WTC11 (cell line): Measurements from ENCODE around the gene FAM181A. TPM values are rescaled to one million over a fixed set of nuclear protein-coding genes. Genes with fewer than 3 reads are reported as not detected.
A peak's percentile ranks its signal among the peaks of the same experiment; 100 is the strongest.

Experiments used
- ATAC-seq: fragments of 200-7000 bp; cut with Tn5 transposase; 2 replicates; pipeline ENCODE4 v1.10.0; 2021; ENCODE audit warnings: mild to moderate bottlenecking, moderate library complexity
- CTCF ChIA-PET: fragments of 300-600 bp; sonication (Branson Sonifier 250); formaldehyde crosslinking; loops from one replicate; lab custom pipeline; 2021; ENCODE audit warnings: antibody characterized with exemption; lab: Charles Lee
- POLR2A ChIA-PET: fragments of 350-600 bp; sonication (Branson Sonifier 250); formaldehyde crosslinking; loops from one replicate; lab custom pipeline; 2021; ENCODE audit warnings: antibody characterized with exemption; lab: Charles Lee
- DNase-seq: peaks from one replicate; pipeline ENCODE4 v3.0.0; 2021; ENCODE audit warnings: low spot score
- H3K27ac Mint-ChIP-seq: 2 replicates; pipeline ENCODE4 v1.8.0; 2021; ENCODE audit warnings: mixed read lengths
- H3K27me3 Mint-ChIP-seq: 2 replicates; pipeline ENCODE4 v1.8.0; 2021; ENCODE audit warnings: low read depth, mild to moderate bottlenecking, moderate library complexity, mixed read lengths
- H3K36me3 Mint-ChIP-seq: 2 replicates; pipeline ENCODE4 v1.8.0; 2021; ENCODE audit warnings: mixed read lengths
- H3K4me1 Mint-ChIP-seq: 2 replicates; pipeline ENCODE4 v1.8.0; 2022; ENCODE audit warnings: mixed read lengths
- H3K4me3 Mint-ChIP-seq: 2 replicates; pipeline ENCODE4 v1.8.0; 2021; ENCODE audit warnings: mild to moderate bottlenecking, moderate library complexity, mixed read lengths
- H3K9me3 Mint-ChIP-seq: 2 replicates; pipeline ENCODE4 v1.8.0; 2021; ENCODE audit warnings: mixed read lengths
- AFF4 ChIP-seq: sonication (generic); formaldehyde crosslinking; IDR thresholded peaks from 2 replicates; pipeline ENCODE4 v1.8.1; 2023; ENCODE audit warnings: mild to moderate bottlenecking, missing genetic modification reagents, borderline replicate concordance
- ATF3 ChIP-seq: sonication (generic); formaldehyde crosslinking; conservative IDR thresholded peaks from 2 replicates; pipeline ENCODE4 v1.8.1; 2022; ENCODE audit warnings: mild to moderate bottlenecking, missing genetic modification reagents
- CBFB ChIP-seq: sonication (generic); formaldehyde crosslinking; IDR thresholded peaks from 2 replicates; pipeline ENCODE4 v1.8.1; 2022; ENCODE audit warnings: mild to moderate bottlenecking, low read depth, missing genetic modification reagents
- CREM ChIP-seq: sonication (generic); formaldehyde crosslinking; IDR thresholded peaks from 2 replicates; pipeline ENCODE4 v1.8.1; 2022; ENCODE audit warnings: mild to moderate bottlenecking, missing genetic modification reagents, moderate library complexity
- CTCF ChIP-seq: fragments of 200-600 bp; IDR thresholded peaks from 2 replicates; pipeline ENCODE4 v1.8.0; 2022; ENCODE audit warnings: antibody characterized with exemption
- EMX1 ChIP-seq: fragments of 250-450 bp; sonication (Bioruptor Pico); IDR thresholded peaks from 2 replicates; pipeline ENCODE4 v1.8.0; 2021; ENCODE audit warnings: mild to moderate bottlenecking
- ERG ChIP-seq: fragments of 250-450 bp; sonication (Bioruptor Pico); IDR thresholded peaks from 2 replicates; pipeline ENCODE4 v1.8.0; 2021; ENCODE audit warnings: mild to moderate bottlenecking
- HMGXB4 ChIP-seq: sonication (generic); formaldehyde crosslinking; IDR thresholded peaks from 2 replicates; pipeline ENCODE4 v1.8.1; 2023; ENCODE audit warnings: mild to moderate bottlenecking, moderate library complexity, missing genetic modification reagents
- KAT7 ChIP-seq: sonication (generic); formaldehyde crosslinking; IDR thresholded peaks from 2 replicates; pipeline ENCODE4 v1.8.1; 2023; ENCODE audit warnings: missing genetic modification reagents, mild to moderate bottlenecking, borderline replicate concordance
- NFATC4 ChIP-seq: fragments of 250-450 bp; sonication (Bioruptor Pico); IDR thresholded peaks from 2 replicates; pipeline ENCODE4 v1.9.0; 2021; ENCODE audit warnings: mild to moderate bottlenecking
- NR1H2 ChIP-seq: sonication (generic); formaldehyde crosslinking; IDR thresholded peaks from 2 replicates; pipeline ENCODE4 v1.9.0; 2021; ENCODE audit warnings: mild to moderate bottlenecking, moderate library complexity, missing genetic modification reagents
- NR2C2 ChIP-seq: sonication (generic); formaldehyde crosslinking; IDR thresholded peaks from 2 replicates; pipeline ENCODE4 v1.8.0; 2022; ENCODE audit warnings: mild to moderate bottlenecking, missing genetic modification reagents
- NR3C1 ChIP-seq: sonication (generic); formaldehyde crosslinking; conservative IDR thresholded peaks from 2 replicates; pipeline ENCODE4 v1.8.1; 2023; ENCODE audit warnings: low read depth, mild to moderate bottlenecking, missing genetic modification reagents
- PREB ChIP-seq: sonication (generic); formaldehyde crosslinking; IDR thresholded peaks from 2 replicates; pipeline ENCODE4 v1.8.1; 2022; ENCODE audit warnings: mild to moderate bottlenecking, missing genetic modification reagents, moderate library complexity, borderline replicate concordance
- SMAD4 ChIP-seq: sonication (generic); formaldehyde crosslinking; IDR thresholded peaks from 2 replicates; pipeline ENCODE4 v1.8.0; 2022; ENCODE audit warnings: mild to moderate bottlenecking, missing genetic modification reagents
- SP1 ChIP-seq: sonication (generic); formaldehyde crosslinking; conservative IDR thresholded peaks from 2 replicates; pipeline ENCODE4 v1.8.1; 2022; ENCODE audit warnings: missing genetic modification reagents
- USF1 ChIP-seq: sonication (generic); formaldehyde crosslinking; IDR thresholded peaks from 2 replicates; pipeline ENCODE4 v1.8.0; 2022; ENCODE audit warnings: mild to moderate bottlenecking, missing genetic modification reagents
- ZNF281 ChIP-seq: sonication (generic); formaldehyde crosslinking; IDR thresholded peaks from 2 replicates; pipeline ENCODE4 v1.8.0; 2023; ENCODE audit warnings: mild to moderate bottlenecking, missing genetic modification reagents
- ZNF317 ChIP-seq: sonication (generic); formaldehyde crosslinking; IDR thresholded peaks from 2 replicates; pipeline ENCODE4 v1.8.1; 2023; ENCODE audit warnings: low read depth, mild to moderate bottlenecking, moderate library complexity, missing genetic modification reagents, borderline replicate concordance
- total RNA-seq: library from RNA; stranded (reverse); gene quantifications from 3 replicates; pipeline ENCODE4 v1.2.3, GENCODE V29; 2021

FAM181A gene
- total RNA-seq, 1 experiment from 2014 or later = not detected

- Mint-ChIP-seq H3K9me3 (no peaks in the 10 kb centered on the region), H3K27me3 (peaks cover 3% of the 10 kb centered on the region), H3K4me1 (peaks cover 43% of the 10 kb centered on the region), H3K4me3 (no peak overlapping the region), H3K36me3 (no peaks in the 10 kb centered on the region), H3K27ac (no peak overlapping the region)
- peak; percentile 100 for TF ChIP-seq CTCF
- TF ChIP-seq ATF3 (CRISPR knock-in tag) = no peak
- TF ChIP-seq NR3C1 (CRISPR knock-in tag) = no peak
- TF ChIP-seq EMX1 (CRISPR knock-in tag) = no peak
- TF ChIP-seq AFF4 (CRISPR knock-in tag) = no peak
- TF ChIP-seq ZNF281 = no peak
- TF ChIP-seq HMGXB4 (CRISPR knock-in tag) = peak; percentile 20; the same call in 1 of the 2 replicates
- no peak for TF ChIP-seq ERG
- DNase-seq = peak; percentile 93
- CTCF ChIA-PET = interaction anchor here (0.7 to 3.4 kb wide), 11 partner anchors 9 to 238 kb away, joined by 3 to 63 read pairs (median 4); no protein-coding TSS in a partner anchor
- peak; percentile 68 for ATAC-seq
- POLR2A ChIA-PET = interaction anchor here (0.6 kb wide), 1 partner anchor 737 kb away, joined by 5 read pairs; no protein-coding TSS in a partner anchor
Observed at GRCh38 chr14:93892923-93893558, 34.1 kb upstream of the FAM181A start.

GRCh38 chr14:93893661-93894261 lies 33.4 kb upstream of the FAM181A start:
- Mint-ChIP-seq H3K4me1 (peaks cover 43% of the 10 kb centered on the region), H3K27ac (no peak overlapping the region), H3K36me3 (no peaks in the 10 kb centered on the region), H3K4me3 (peak overlapping the region; percentile 35), H3K9me3 (no peaks in the 10 kb centered on the region), H3K27me3 (peaks cover 3% of the 10 kb centered on the region)
- POLR2A ChIA-PET = interaction anchor here (0.6 kb wide), 1 partner anchor 738 kb away, joined by 5 read pairs; no protein-coding TSS in a partner anchor
- DNase-seq = peak; percentile 54
- ATAC-seq = peak; percentile 61
- CTCF ChIA-PET = interaction anchor here (0.6 to 3.4 kb wide), 14 partner anchors 10 to 239 kb away, joined by 3 to 63 read pairs (median 4); no protein-coding TSS in a partner anchor
- TF ChIP-seq ZNF317 (CRISPR knock-in tag) = no peak
- TF ChIP-seq NFATC4 (CRISPR knock-in tag) = no peak
- no peak for TF ChIP-seq SP1 (CRISPR knock-in tag)
- no peak for TF ChIP-seq NR1H2 (CRISPR knock-in tag)
- TF ChIP-seq NR2C2 (CRISPR knock-in tag) = no peak
- TF ChIP-seq PREB (CRISPR knock-in tag) = no peak
- TF ChIP-seq SMAD4 (CRISPR knock-in tag) = no peak
- no peak for TF ChIP-seq CBFB (CRISPR knock-in tag)
- no peak for TF ChIP-seq USF1 (CRISPR knock-in tag)
- no peak for TF ChIP-seq CREM
- no peak for TF ChIP-seq KAT7 (CRISPR knock-in tag)
